ENCODE data around the gene PTPRN2. TPM values are rescaled to one million over a fixed set of nuclear protein-coding genes. Genes with fewer than 3 reads are reported as not detected.

Gene PTPRN2
- total and polyA plus RNA-seq, 9 of the 15 experiments (the other 6 are each of a cell fraction or from before 2014, with no cell fraction given) = not detected

GRCh38 chr7:157875230-157876179 lies 712.1 kb downstream of the PTPRN2 start:
- in situ Hi-C loops (cut with MboI) = no loop called here
- no peaks in the 10 kb centered on the region for H3K79me2 ChIP-seq (ENCODE audit: control insufficient read depth, insufficient read depth, low read length)
- ChIA-PET POLR2A (interaction anchor here (0.6 to 0.7 kb wide), 2 partner anchors 37 to 62 kb away, joined by 3 read pairs; no protein-coding TSS in a partner anchor), CTCF (ENCODE audit: low intra/inter-chr PET ratio) (no interaction called here)
- ATAC-seq (peak; percentile 93), FAIRE-seq (peak; percentile 81), DNase-seq (ENCODE audit: extremely low read depth in 1 of 4, low spot score in 3 of 4) (peak; percentile 50 to 69 (median 67))
- no TSS peak for BruUV-seq (replicated peaks)
- 1% methylated on average over 30 of the region's 30 CpGs for WGBS (ENCODE audit: insufficient coverage, low coverage, missing lambda C conversion rate)
- no peaks in the 10 kb centered on the region for H3K9me1 ChIP-seq (ENCODE audit: control insufficient read depth, insufficient read depth, low read length)
- no peaks in the 10 kb centered on the region for H3K9me3 ChIP-seq (replicated peaks; ENCODE audit: control insufficient read depth, insufficient read depth, low read depth, low read length)
- intact Hi-C loops (cut with micrococcal nuclease) = loop anchor here (2.0 kb wide), 1 partner anchor 443 kb away; no protein-coding TSS in a partner anchor
- H3K4me1 ChIP-seq (replicated peaks in 1 of 2; ENCODE audit: control insufficient read depth in 2 of 2, insufficient read depth in 2 of 2, low read length in 2 of 2) = peaks cover 0 to 8% of the 10 kb centered on the region in 2 experiments; a peak in 2 of 5 replicates
- no peak overlapping the region for H3K4me2 ChIP-seq (ENCODE audit: insufficient read depth, low read length)
- H4K20me1 ChIP-seq (replicated peaks; ENCODE audit: control insufficient read depth, insufficient read depth, low read length) = peaks cover 11% of the 10 kb centered on the region
- H3K36me3 ChIP-seq (ENCODE audit: control insufficient read depth, insufficient read depth, low read length) = no peaks in the 10 kb centered on the region
- H3K27me3 ChIP-seq (ENCODE audit: control insufficient read depth in 2 of 2, insufficient read depth in 2 of 2, low read length in 2 of 2) = peaks cover 3 to 52% of the 10 kb centered on the region in 2 experiments; a peak in 3 of 5 replicates
- no peak overlapping the region for H3K4me3 ChIP-seq
- H3K27ac ChIP-seq (ENCODE audit: extremely low read depth, low read depth, low read length) = no peak overlapping the region
- no peak overlapping the region for H2AFZ ChIP-seq (ENCODE audit: low read depth, low read length)
- no peak overlapping the region for H3K9ac ChIP-seq (ENCODE audit: insufficient read depth in 1 of 2, low read depth in 2 of 2, low read length in 2 of 2)
- peak; percentile 56; the same call in 1 of the 2 replicates for TF ChIP-seq STAG1 (CRISPR knock-in tag; IDR thresholded peaks at IDR 0.05; ENCODE audit: borderline replicate concordance)
- peak; percentile 24; the same call in 1 of the 2 replicates for TF ChIP-seq TGIF2 (CRISPR knock-in tag; IDR thresholded peaks at IDR 0.05)
- TF ChIP-seq JUND (IDR thresholded peaks at IDR 0.05; ENCODE audit: borderline replicate concordance, low read depth, low read length) = peak; percentile 54; the same call in 1 of the 2 replicates
- peak; percentile 66; the same call in 1 of the 3 replicates for TF ChIP-seq JUND (tag; IDR thresholded peaks at IDR 0.05; ENCODE audit: borderline replicate concordance, low read depth, low read length)
- no peak for TF ChIP-seq E2F1 (CRISPR knock-in tag; IDR thresholded peaks at IDR 0.05)
- peak; percentile 41; the same call in 1 of the 2 replicates for TF ChIP-seq ZBTB7A (IDR thresholded peaks at IDR 0.05; ENCODE audit: borderline replicate concordance, control insufficient read depth, low read depth, low read length)
- no peak for TF ChIP-seq ZNF12 (CRISPR knock-in tag; IDR thresholded peaks at IDR 0.05)
- no peak for TF ChIP-seq PTBP1 (IDR thresholded peaks at IDR 0.05; ENCODE audit: low read depth, low read length)
- peak; percentile 10 to 58; a peak in 2 of 4 replicates for TF ChIP-seq RAD21 (CRISPR knock-in tag; conservative IDR thresholded peaks at IDR 0.05 in 1 of 2, IDR thresholded peaks at IDR 0.05 in 1 of 2)
- peak; percentile 66 to 79 (median 72) for TF ChIP-seq CTCF (IDR thresholded peaks at IDR 0.05 in 2 of 3, conservative IDR thresholded peaks at IDR 0.05 in 1 of 3; ENCODE audit: insufficient read depth in 2 of 3, low read depth in 1 of 3, low read length in 3 of 3)
- no peak for TF ChIP-seq HDAC2 (IDR thresholded peaks at IDR 0.05)
- peak; percentile 81 for TF ChIP-seq RBM39 (optimal IDR thresholded peaks at IDR 0.05; ENCODE audit: low read depth, low read length)
- no peak for TF ChIP-seq ZNF584 (CRISPR knock-in tag; IDR thresholded peaks at IDR 0.05; ENCODE audit: low read depth)
- peak; percentile 49; the same call in 1 of the 2 replicates for TF ChIP-seq FOSL1 (tag; conservative IDR thresholded peaks at IDR 0.05)
